ENCODE data around the gene TOMM7. TPM values are rescaled to one million over a fixed set of nuclear protein-coding genes. Genes with fewer than 3 reads are reported as not detected.
"Not testable (repeated sequence)": the region's sequence is repeated elsewhere in the genome, so short reads cannot be mapped to it uniquely, and the experiment has no call there.

TOMM7 gene
- total RNA-seq, 2 experiments from 2014 or later, result 199 to 229 TPM

- Mint-ChIP-seq H3K4me1 (no peaks in the 10 kb centered on the region), H3K4me3 (no peak overlapping the region), H3K27me3 (peaks cover 15% of the 10 kb centered on the region), H3K27ac (no peak overlapping the region), H3K36me3 (no peaks in the 10 kb centered on the region), H3K9me3 (ENCODE audit: low read depth) (no peaks in the 10 kb centered on the region)
- CTCF ChIA-PET, result interaction anchor here (0.6 to 3.4 kb wide), 27 partner anchors 8 to 319 kb away, joined by 3 to 52 read pairs (median 3); partner anchors contain the start of genes HYCC1 and IL6
- DNase-seq, result peak; percentile 82
- ATAC-seq, result peak; percentile 91
Measured at GRCh38 chr7:22782616-22783232, 39.9 kb downstream of the TOMM7 start.

- CTCF ChIA-PET, result interaction anchor here (1.2 to 3.4 kb wide), 5 partner anchors 7 to 274 kb away, joined by 3 to 52 read pairs (median 5); partner anchors contain the start of gene IL6
- Mint-ChIP-seq H3K4me1 (no peaks in the 10 kb centered on the region), H3K4me3 (no peak overlapping the region), H3K9me3 (ENCODE audit: low read depth) (no peaks in the 10 kb centered on the region), H3K27me3 (peaks cover 22% of the 10 kb centered on the region), H3K36me3 (no peaks in the 10 kb centered on the region), H3K27ac (no peak overlapping the region)
- no peak for DNase-seq
- ATAC-seq, result no peak
Measured at GRCh38 chr7:22781230-22781711, 41.4 kb downstream of the TOMM7 start.

- H3K27me3 Mint-ChIP-seq, result peaks cover 31% of the 10 kb centered on the region
- not testable (repeated sequence) for H3K9me3 Mint-ChIP-seq (ENCODE audit: low read depth); ATAC-seq; H3K27ac Mint-ChIP-seq; H3K4me1 Mint-ChIP-seq; DNase-seq; H3K36me3 Mint-ChIP-seq; H3K4me3 Mint-ChIP-seq
- CTCF ChIA-PET, result interaction anchor here (1.7 to 2.2 kb wide), 2 partner anchors 11 to 219 kb away, joined by 5 to 8 read pairs; no protein-coding TSS in a partner anchor
Measured at GRCh38 chr7:22779730-22780323, 42.8 kb downstream of the TOMM7 start.

- ATAC-seq (no peak), DNase-seq (no peak)
- no peak overlapping the region for H3K27ac Mint-ChIP-seq
- CTCF ChIA-PET, result interaction anchor here (0.5 kb wide), 1 partner anchor 217 kb away, joined by 3 read pairs; no protein-coding TSS in a partner anchor
- no peak overlapping the region for H3K4me3 Mint-ChIP-seq
- H3K4me1 Mint-ChIP-seq, result no peaks in the 10 kb centered on the region
- H3K9me3 Mint-ChIP-seq (ENCODE audit: low read depth), result no peaks in the 10 kb centered on the region
- H3K36me3 Mint-ChIP-seq, result no peaks in the 10 kb centered on the region
- peaks cover 44% of the 10 kb centered on the region for H3K27me3 Mint-ChIP-seq
Measured at GRCh38 chr7:22776964-22777363, 45.7 kb downstream of the TOMM7 start.

- Mint-ChIP-seq H3K4me1 (no peaks in the 10 kb centered on the region), H3K36me3 (no peaks in the 10 kb centered on the region), H3K27ac (no peak overlapping the region), H3K4me3 (no peak overlapping the region), H3K27me3 (peaks cover 56% of the 10 kb centered on the region), H3K9me3 (ENCODE audit: low read depth) (no peaks in the 10 kb centered on the region)
- ATAC-seq (no peak), DNase-seq (no peak)
- CTCF ChIA-PET, result interaction anchor here (0.6 to 1.4 kb wide), 2 partner anchors 10 to 208 kb away, joined by 3 read pairs; no protein-coding TSS in a partner anchor
Measured at GRCh38 chr7:22772885-22773284, 49.8 kb downstream of the TOMM7 start.

GRCh38 chr7:22771872-22772228 lies 50.8 kb downstream of the TOMM7 start:
- H3K4me1 Mint-ChIP-seq, result no peaks in the 10 kb centered on the region
- no peaks in the 10 kb centered on the region for H3K9me3 Mint-ChIP-seq (ENCODE audit: low read depth)
- H3K27me3 Mint-ChIP-seq, result peaks cover 63% of the 10 kb centered on the region
- CTCF ChIA-PET, result interaction anchor here (1.4 kb wide), 1 partner anchor 11 kb away, joined by 3 read pairs; no protein-coding TSS in a partner anchor
- no peak overlapping the region for H3K27ac Mint-ChIP-seq
- no peak overlapping the region for H3K4me3 Mint-ChIP-seq
- no peak for DNase-seq
- H3K36me3 Mint-ChIP-seq, result no peaks in the 10 kb centered on the region
- no peak for ATAC-seq

GRCh38 chr7:22771194-22771871 lies 51.3 kb downstream of the TOMM7 start:
- no peak for DNase-seq

GRCh38 chr7:22765609-22766008 lies 57.0 kb downstream of the TOMM7 start:
- ATAC-seq, result no peak
- CTCF ChIA-PET, result no interaction called here
- Mint-ChIP-seq H3K27me3 (peaks cover 69% of the 10 kb centered on the region), H3K9me3 (ENCODE audit: low read depth) (no peaks in the 10 kb centered on the region), H3K36me3 (no peaks in the 10 kb centered on the region), H3K27ac (no peak overlapping the region), H3K4me1 (no peaks in the 10 kb centered on the region), H3K4me3 (no peak overlapping the region)
- DNase-seq, result no peak

More at GRCh38 chr7:22771194-22771871, 51.3 kb downstream of the TOMM7 start:
- Mint-ChIP-seq H3K27me3 (peaks cover 64% of the 10 kb centered on the region), H3K36me3 (no peaks in the 10 kb centered on the region), H3K4me1 (no peaks in the 10 kb centered on the region), H3K4me3 (no peak overlapping the region), H3K9me3 (ENCODE audit: low read depth) (no peaks in the 10 kb centered on the region), H3K27ac (no peak overlapping the region)
- no peak for ATAC-seq
- CTCF ChIA-PET, result interaction anchor here (1.4 kb wide), 1 partner anchor 11 kb away, joined by 3 read pairs; no protein-coding TSS in a partner anchor

Other genes starting within 250 kb of the TOMM7 start
- under 1 TPM in 1 of 2 experiments, not detected in 1; 0.66 TPM for gene IL6, start 95.6 kb downstream of the TOMM7 start, total RNA-seq
- gene HYCC1, start 191.3 kb upstream of the TOMM7 start, total RNA-seq, result 100 to 1,000 TPM in 1 of 2 experiments, 10 to 100 TPM in 1; 72.6 to 125 TPM

Measured in activated CD8-positive, alpha-beta memory T cell treated with anti-CD3 and anti-CD28 coated beads, Interleukin-2, amount 10 ng/mL, durations not matched to agents 7 days and 5 days (primary cell).